ENCODE results near the gene MRLN. TPM values are rescaled to one million over a fixed set of nuclear protein-coding genes. Genes with fewer than 3 reads are reported as not detected.
"Not testable (repeated sequence)": the region's sequence is repeated elsewhere in the genome, so short reads cannot be mapped to it uniquely, and the experiment has no call there.

MRLN gene
- not detected for total RNA-seq

DNA sequence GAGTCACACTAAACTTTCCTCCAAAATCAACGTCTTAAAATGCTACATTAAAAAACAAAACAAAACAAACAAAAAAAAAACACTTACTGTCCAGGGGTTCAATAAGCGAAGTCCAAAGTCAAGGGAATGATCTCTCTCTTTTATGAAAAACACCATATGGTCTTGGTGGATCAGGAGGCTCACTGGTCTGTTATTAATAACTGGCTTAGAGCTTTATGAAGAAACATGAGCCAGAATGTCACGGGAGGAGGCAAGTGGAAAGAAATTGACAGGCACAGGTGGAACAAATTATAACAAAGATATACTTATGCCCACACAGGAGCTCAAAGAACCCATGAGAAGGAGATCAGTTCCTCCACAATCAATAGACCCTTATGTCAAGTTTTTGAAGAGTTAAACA lies at the start of gene MRLN:
Gene MRLN, minus strand, starts transcription at position 189 of the 400 bp plus-strand sequence.
- Mint-ChIP-seq H3K4me3 (no peak within 1 kb of the TSS), H3K27me3 (peaks cover 7 to 17% of the 10 kb centered on the region in 2 donors)

DNA sequence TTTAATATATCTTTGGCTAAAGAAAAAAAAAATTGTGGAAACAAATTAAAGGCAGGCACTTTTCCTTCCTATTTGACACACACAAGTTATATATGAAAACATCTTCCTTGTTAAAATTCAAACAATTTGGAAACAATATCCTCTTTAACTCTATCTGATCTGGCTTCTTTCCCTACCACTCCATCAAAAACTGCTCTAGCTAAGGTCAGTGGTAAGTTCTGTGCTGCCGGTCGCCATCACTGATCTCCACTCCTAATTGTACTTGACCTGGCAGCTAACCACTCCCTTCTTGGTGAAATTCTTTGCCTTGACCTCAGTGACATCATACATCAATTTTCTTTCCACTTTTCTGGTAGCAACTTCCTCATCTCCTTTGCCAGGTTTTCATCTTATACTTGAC lies 47.9 kb upstream of the MRLN start:
- no peak for DNase-seq (ENCODE audit: low spot score)
- ATAC-seq = no peak
- Mint-ChIP-seq H3K27ac (no peak overlapping the region), H3K9me3 (no peaks in the 10 kb centered on the region), H3K36me3 (peaks cover 26% of the 10 kb centered on the region), H3K4me3 (no peak overlapping the region), H3K27me3 (no peaks in the 10 kb centered on the region), H3K4me1 (ENCODE audit: low read depth in 2 of 2) (peaks cover 9 to 24% of the 10 kb centered on the region in 2 donors)

More for the DNA sequence above, at the start of gene MRLN:
- ATAC-seq (no peak), DNase-seq (ENCODE audit: low spot score) (no peak)
- no peak within 1 kb of the TSS for H3K27ac Mint-ChIP-seq
- H3K36me3 Mint-ChIP-seq = no peaks in the 10 kb centered on the region
- no peaks in the 10 kb centered on the region for H3K9me3 Mint-ChIP-seq
- H3K4me1 Mint-ChIP-seq (ENCODE audit: low read depth in 2 of 2) = no peaks in the 10 kb centered on the region

DNA sequence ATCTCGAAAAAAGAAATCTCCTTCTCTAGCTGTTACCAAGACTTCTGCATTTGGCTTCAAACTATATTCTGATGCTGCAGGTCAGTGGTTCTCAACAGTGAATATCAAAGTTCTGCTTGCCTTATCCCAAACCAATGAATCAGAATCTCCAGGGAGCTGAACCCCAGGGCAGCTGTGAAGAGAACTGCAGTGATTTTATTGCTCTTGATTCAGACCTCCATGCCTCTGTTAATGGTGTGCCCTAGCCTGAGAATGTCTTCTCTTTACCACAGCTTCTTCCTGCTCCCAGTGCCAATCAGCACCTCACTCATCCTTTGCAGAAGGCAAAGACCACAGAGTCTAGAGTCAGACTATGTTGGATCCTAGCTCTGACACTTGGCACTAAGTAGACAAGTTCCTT lies 46.2 kb upstream of the MRLN start:
- H3K4me3 Mint-ChIP-seq = no peak overlapping the region
- H3K27me3 Mint-ChIP-seq = no peaks in the 10 kb centered on the region
- no peaks in the 10 kb centered on the region for H3K9me3 Mint-ChIP-seq
- H3K4me1 Mint-ChIP-seq (ENCODE audit: low read depth in 2 of 2) = peaks cover 9 to 34% of the 10 kb centered on the region in 2 donors
- ATAC-seq (no peak), DNase-seq (ENCODE audit: low spot score) (no peak)
- peaks cover 26% of the 10 kb centered on the region for H3K36me3 Mint-ChIP-seq
- H3K27ac Mint-ChIP-seq = no peak overlapping the region

DNA sequence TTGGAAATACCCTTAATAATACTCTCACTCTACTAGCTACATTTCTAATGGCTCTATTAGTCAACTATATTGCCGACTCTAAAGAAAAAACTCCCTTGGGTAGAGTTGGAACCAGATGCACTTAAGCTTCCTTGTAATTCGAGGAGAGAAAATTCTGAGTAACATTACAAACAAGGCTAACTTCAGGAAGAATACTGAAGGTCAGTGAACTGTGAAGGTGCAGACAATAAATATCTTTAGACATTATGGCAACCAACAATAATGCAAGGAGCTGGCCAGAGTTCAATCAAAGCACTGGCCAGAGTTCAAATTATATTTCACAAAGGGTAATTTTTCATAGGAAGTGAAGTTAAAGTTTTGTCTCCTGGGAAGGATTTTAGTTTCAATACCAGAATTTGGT lies 40.7 kb upstream of the MRLN start:
- peaks cover 32% of the 10 kb centered on the region for H3K36me3 Mint-ChIP-seq
- H3K4me1 Mint-ChIP-seq (ENCODE audit: low read depth in 2 of 2) = peaks cover 4 to 19% of the 10 kb centered on the region in 2 donors
- DNase-seq (ENCODE audit: low spot score) (no peak), ATAC-seq (no peak)
- H3K27me3 Mint-ChIP-seq = no peaks in the 10 kb centered on the region
- H3K9me3 Mint-ChIP-seq = no peaks in the 10 kb centered on the region
- H3K27ac Mint-ChIP-seq = no peak overlapping the region
- H3K4me3 Mint-ChIP-seq = no peak overlapping the region

DNA sequence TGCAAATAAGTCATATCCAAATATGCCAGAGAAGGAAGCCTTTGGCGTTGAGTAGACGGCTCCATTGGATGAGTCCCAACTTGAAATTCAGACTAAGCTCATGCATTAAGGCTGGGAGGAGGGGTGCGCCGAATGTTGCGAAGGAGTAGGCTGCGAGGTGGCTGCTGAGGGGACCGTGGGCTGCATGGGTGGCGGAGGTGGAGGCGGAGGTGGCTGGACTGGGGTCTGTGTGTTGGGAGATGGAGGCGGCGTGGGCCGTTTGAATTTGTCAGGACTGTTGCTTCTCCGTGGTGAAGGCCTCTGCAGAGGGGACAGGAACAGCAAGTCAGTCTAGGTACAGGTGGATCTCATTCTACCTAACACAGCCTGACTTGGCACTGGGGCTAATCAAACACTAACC lies 39.6 kb upstream of the MRLN start:
- Mint-ChIP-seq H3K4me1 (ENCODE audit: low read depth in 2 of 2) (peaks cover 4 to 17% of the 10 kb centered on the region in 2 donors), H3K36me3 (peaks cover 32% of the 10 kb centered on the region), H3K9me3 (no peaks in the 10 kb centered on the region), H3K27me3 (no peaks in the 10 kb centered on the region), H3K4me3 (no peak overlapping the region), H3K27ac (no peak overlapping the region)
- DNase-seq (ENCODE audit: low spot score) (no peak), ATAC-seq (peak in 1 of 2 donors; percentile 24)

DNA sequence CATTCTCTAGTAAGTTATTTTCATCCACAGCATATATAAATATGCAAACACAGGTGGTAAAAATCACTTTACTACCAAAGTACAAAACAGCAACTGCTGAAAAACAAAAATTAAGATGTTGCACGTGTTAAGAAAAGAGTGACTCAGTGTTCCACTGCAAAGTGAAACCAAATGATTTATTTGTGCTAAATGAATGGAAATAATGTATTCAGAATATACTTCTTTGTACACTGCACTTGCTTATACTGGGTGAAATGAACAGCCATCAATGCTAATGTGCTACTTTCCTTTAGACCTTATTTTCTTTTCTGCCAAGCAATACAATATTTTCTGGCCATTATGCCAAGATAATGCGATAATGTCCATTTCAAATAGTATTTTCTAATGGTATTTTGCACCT lies 38.3 kb upstream of the MRLN start:
- no peaks in the 10 kb centered on the region for H3K9me3 Mint-ChIP-seq
- H3K4me1 Mint-ChIP-seq (ENCODE audit: low read depth in 2 of 2) = peaks cover 0 to 10% of the 10 kb centered on the region in 2 donors
- H3K36me3 Mint-ChIP-seq = peaks cover 26% of the 10 kb centered on the region
- H3K27ac Mint-ChIP-seq = no peak overlapping the region
- no peak for DNase-seq (ENCODE audit: low spot score)
- no peak for ATAC-seq
- H3K4me3 Mint-ChIP-seq = no peak overlapping the region
- no peaks in the 10 kb centered on the region for H3K27me3 Mint-ChIP-seq

DNA sequence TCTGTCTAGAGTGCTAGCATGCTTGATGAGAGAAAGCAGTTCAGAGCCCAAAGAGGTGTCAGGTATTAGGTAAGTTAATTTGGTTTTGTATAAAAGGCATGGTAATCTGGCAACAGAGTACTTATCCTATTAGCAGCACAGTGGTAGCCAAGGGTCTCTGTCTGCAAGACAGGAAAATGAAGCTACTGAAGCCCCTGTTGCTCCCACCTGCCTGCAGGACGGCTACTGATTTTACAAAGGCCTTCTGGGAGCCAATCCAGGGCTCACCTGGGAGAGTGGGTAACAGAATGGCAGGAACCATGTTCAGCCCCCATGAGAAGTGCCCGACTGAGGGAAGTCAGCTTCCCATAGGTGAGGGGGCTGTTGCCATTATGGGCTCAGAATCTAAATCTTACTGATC lies 36.8 kb upstream of the MRLN start:
- H3K27ac Mint-ChIP-seq; H3K4me1 Mint-ChIP-seq (ENCODE audit: low read depth in 2 of 2); DNase-seq (ENCODE audit: low spot score); H3K9me3 Mint-ChIP-seq; H3K4me3 Mint-ChIP-seq; ATAC-seq; H3K27me3 Mint-ChIP-seq: not testable (repeated sequence)
- peaks cover 26% of the 10 kb centered on the region for H3K36me3 Mint-ChIP-seq

DNA sequence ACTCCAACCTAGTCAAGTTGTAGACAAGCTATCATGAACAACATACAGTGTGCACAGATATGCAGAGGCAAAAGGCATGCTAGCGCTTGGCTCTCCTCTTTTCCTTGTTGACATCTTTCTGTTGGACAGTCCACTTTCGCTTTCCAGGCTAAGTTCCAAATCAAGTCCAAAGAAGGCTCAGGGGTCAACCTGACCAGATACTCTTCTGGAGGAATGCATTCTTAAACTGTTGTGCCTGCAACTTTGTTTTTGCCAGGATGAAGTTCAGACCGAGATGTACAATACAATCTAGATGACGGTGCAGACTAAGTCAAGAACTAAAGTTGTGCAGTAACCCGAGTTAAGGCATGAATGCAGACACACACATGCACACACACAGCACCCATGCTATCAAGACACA lies 35.7 kb upstream of the MRLN start:
- peaks cover 15% of the 10 kb centered on the region for H3K36me3 Mint-ChIP-seq

DNA sequence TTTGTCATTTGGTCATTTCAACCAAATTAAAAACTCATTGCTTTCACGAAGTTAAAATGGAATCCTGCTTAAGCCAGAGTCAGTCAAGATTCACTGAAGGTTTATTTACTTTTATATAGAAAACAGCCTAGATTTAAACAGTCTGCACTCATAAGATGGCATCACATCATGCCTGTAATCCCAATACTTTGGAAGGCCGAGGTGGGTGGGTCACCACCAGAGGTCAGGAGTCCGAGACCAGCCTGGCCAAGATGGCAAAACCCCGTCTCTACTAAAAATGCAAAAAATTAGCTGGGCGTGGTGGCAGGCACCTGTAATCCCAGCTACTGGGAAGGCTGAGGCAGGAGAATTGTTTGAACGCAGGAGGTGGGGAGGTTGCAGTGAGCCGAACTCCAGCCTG lies 33.8 kb upstream of the MRLN start:
- DNase-seq (ENCODE audit: low spot score) = not testable (repeated sequence)

More for the DNA sequence above, 35.7 kb upstream of the MRLN start:
- H3K27me3 Mint-ChIP-seq; H3K4me1 Mint-ChIP-seq (ENCODE audit: low read depth in 2 of 2); H3K4me3 Mint-ChIP-seq; ATAC-seq; H3K9me3 Mint-ChIP-seq; H3K27ac Mint-ChIP-seq; DNase-seq (ENCODE audit: low spot score): not testable (repeated sequence)

DNA sequence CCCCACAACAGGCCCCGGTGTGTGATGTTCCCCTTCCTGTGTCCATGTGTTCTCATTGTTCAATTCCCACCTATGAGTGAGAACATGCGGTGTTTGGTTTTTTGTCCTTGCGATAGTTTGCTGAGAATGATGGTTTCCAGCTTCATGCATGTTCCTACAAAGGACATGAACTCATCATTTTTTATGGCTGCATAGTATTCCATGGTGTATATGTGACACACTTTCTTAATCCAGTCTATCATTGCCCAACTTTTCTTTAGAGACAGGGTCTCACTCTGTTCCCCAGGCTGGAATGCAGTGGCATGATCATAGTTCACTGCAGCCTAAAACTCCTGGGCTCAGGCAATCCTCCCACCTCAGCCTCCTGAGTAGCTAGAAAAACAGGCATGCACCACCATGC lies 32.2 kb upstream of the MRLN start:
- not testable (repeated sequence) for H3K4me1 Mint-ChIP-seq (ENCODE audit: low read depth in 2 of 2); H3K27ac Mint-ChIP-seq; H3K36me3 Mint-ChIP-seq; H3K9me3 Mint-ChIP-seq; ATAC-seq; H3K4me3 Mint-ChIP-seq; H3K27me3 Mint-ChIP-seq; DNase-seq (ENCODE audit: low spot score)

More for the DNA sequence above, 33.8 kb upstream of the MRLN start:
- H3K27ac Mint-ChIP-seq; H3K4me3 Mint-ChIP-seq; H3K4me1 Mint-ChIP-seq (ENCODE audit: low read depth in 2 of 2); H3K9me3 Mint-ChIP-seq; ATAC-seq; H3K36me3 Mint-ChIP-seq; H3K27me3 Mint-ChIP-seq: not testable (repeated sequence)

DNA sequence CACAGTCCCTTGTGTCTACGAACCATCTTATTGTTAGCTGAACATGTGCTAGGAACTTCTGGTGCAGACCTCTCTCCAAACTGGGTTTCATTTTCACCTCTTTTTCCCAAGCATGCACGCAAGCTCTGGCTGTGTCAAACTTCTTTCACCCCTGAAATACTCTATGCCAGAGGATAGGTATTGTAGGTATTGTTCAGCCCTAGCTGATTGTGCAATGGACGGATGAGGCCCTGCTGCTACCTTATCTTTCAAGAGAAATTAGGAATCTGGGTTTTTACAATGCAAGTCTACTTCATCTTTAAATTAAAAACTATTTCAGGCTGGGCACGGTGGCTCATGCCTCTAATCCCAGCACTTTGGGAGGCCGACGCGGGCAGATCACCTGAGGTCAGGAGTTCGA lies 28.3 kb upstream of the MRLN start:
- Mint-ChIP-seq H3K27me3 (peaks cover 0 to 2% of the 10 kb centered on the region in 2 donors), H3K4me1 (ENCODE audit: low read depth in 2 of 2) (no peaks in the 10 kb centered on the region), H3K27ac (no peak overlapping the region), H3K36me3 (no peaks in the 10 kb centered on the region), H3K4me3 (no peak overlapping the region), H3K9me3 (peaks cover 5% of the 10 kb centered on the region)
- ATAC-seq = peak in 1 of 2 donors; percentile 24
- no peak for DNase-seq (ENCODE audit: low spot score)

DNA sequence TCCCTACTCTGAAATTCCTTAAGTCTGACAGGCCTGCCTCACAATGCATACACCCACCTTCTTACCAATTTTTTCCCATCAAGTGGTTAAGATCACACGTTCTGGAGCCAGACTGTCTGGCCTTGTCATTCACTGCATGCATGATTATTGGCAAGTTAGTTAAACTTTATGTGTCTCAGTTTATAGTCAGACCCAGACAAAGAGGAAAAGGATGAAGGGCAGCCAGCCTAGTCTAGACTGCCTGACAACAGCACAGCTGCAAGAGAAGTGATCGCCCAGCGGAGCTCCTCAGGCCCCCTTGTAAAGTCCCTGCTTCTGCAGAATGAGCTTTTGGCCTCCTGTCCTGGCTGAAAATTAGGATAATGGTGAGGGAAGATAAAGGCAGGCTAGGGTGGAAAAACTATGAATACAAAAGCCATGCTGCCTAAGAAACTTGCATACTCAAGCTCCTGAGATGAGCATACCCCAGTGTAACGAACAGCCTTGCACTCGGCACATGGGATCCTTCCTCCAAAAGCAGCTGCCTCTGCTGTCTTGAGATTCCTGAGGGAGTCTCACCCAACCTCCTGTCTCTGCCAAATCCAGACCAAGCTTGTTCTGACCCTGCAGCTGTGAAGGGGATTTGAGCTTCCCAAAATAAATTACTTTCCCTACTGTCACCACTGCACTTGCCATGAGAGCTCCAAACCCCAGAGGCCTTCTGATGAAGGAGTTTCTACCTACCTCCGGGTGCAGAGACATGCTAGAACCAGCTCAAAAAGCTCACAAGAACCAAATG lies 26.7 kb upstream of the MRLN start:
- no peak overlapping the region for H3K4me3 Mint-ChIP-seq
- H3K36me3 Mint-ChIP-seq = no peaks in the 10 kb centered on the region
- peaks cover 5% of the 10 kb centered on the region for H3K9me3 Mint-ChIP-seq
- H3K27ac Mint-ChIP-seq = no peak overlapping the region
- DNase-seq (ENCODE audit: low spot score) (no peak), ATAC-seq (peak; percentile 33 to 52)
- peaks cover 0 to 2% of the 10 kb centered on the region in 2 donors for H3K27me3 Mint-ChIP-seq
- no peaks in the 10 kb centered on the region for H3K4me1 Mint-ChIP-seq (ENCODE audit: low read depth in 2 of 2)

DNA sequence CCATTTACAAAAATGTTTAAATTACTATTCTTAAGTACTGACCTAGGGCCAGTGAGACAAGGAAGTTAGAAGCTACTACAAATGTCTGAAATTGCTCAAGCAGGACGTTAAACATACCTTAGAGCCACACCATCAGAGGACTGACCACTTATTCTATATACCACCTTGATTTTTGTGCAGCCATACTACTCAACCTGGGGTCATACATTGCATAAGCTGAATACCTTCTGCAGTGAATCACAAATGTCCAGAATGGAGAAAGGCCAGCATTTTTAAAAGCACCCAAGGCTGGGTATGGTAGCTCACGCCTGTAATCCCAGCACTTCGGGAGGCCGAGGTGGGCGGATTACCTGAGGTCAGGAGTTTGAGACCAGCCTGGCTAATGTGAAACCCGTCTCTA lies 21.2 kb upstream of the MRLN start:
- Mint-ChIP-seq H3K4me3 (no peak overlapping the region), H3K27ac (no peak overlapping the region), H3K4me1 (ENCODE audit: low read depth in 2 of 2) (no peaks in the 10 kb centered on the region), H3K27me3 (peaks cover 2 to 8% of the 10 kb centered on the region in 2 donors), H3K9me3 (peaks cover 5% of the 10 kb centered on the region), H3K36me3 (no peaks in the 10 kb centered on the region)
- ATAC-seq (no peak), DNase-seq (ENCODE audit: low spot score) (no peak)

DNA sequence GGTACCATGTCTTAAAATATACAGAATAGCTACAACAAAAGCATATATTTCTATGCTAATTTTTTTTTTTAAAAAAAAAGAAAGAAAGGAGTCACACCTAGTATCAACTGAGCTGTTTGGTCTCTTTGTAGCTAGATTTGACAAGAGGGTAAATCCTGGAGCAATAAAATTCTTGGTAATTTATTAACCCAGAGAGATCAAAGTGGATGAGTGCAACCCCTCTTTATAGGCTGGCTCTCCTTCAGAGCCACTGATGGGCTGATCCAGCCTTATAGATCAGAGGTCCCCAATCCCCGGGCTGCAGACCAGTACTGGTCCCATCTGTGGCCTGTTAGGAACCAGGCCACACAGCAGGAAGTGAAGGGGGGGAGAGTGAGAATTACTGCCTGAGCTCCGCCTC lies 19.8 kb upstream of the MRLN start:
- no peaks in the 10 kb centered on the region for H3K4me1 Mint-ChIP-seq (ENCODE audit: low read depth in 2 of 2)
- no peak for DNase-seq (ENCODE audit: low spot score)
- no peak overlapping the region for H3K4me3 Mint-ChIP-seq
- no peak for ATAC-seq
- no peaks in the 10 kb centered on the region for H3K36me3 Mint-ChIP-seq
- peaks cover 2 to 8% of the 10 kb centered on the region in 2 donors for H3K27me3 Mint-ChIP-seq
- H3K9me3 Mint-ChIP-seq = peaks cover 2% of the 10 kb centered on the region
- H3K27ac Mint-ChIP-seq = no peak overlapping the region

All from natural killer cell treated with Interleukin-12 subunit alpha and Interleukin-12 subunit beta and Interleukin-15 and Interleukin-18, amount 100 ng/mL, for 72 hours (primary cell).